ENCODE measurements around the gene ZFP36L2.
"Not testable (repeated sequence)": the region's sequence is repeated elsewhere in the genome, so short reads cannot be mapped to it uniquely, and the experiment has no call there.

ZFP36L2 gene

DNA sequence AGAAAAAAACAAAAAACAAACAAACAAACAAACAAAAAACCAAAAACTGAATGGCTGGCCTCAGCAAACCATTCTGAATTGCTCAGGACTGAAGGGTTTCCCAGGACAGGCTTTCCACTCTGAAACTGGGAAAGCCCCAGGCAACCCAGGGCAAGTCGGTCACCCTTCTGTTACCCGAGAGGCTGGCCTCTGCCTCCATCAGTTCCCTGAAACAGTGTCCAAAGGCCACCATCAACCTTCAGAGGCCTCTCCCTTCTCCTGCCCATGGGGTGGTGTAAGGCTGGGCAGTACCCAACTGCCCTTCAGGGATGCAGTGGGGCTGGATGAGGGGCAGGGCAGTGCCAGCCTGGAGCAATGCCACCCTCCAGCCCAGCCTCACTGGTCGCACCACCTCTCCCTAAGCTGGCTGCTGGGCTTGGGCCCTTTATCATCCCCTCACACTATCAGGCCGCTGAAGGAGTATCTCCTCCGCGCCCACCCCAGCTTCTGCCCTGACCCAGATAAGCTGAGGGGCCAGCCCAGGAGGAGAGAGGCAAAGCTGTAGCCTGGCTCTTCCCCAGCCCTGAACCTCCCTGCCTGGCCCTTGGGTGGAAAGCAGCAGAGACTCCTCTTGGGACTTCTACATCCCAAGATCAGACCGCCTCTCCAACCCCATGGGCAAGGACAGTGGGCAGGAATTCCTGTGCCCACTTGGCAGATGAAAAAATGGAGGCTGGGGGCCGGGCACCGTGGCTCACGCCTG, 35.9 kb downstream of the ZFP36L2 start:
- WGBS: 89% methylated on average over 10 of the region's 10 CpGs
- Histone ChIP-seq H3K18ac (ENCODE audit: low read depth in 1 of 2, low read length in 2 of 2) (peak overlapping the region; percentile 8 to 44), H3K36me3 (ENCODE audit: control insufficient read depth in 1 of 2, insufficient read depth in 2 of 2, low read depth in 1 of 2, low read length in 2 of 2) (peaks cover 0 to 3% of the 10 kb centered on the region in 2 experiments), H2BK15ac (ENCODE audit: low read depth, poor library complexity, severe bottlenecking) (peak overlapping the region; percentile 17), H3K79me1 (replicated peaks; ENCODE audit: low read length, poor library complexity, severe bottlenecking) (no peaks in the 10 kb centered on the region), H2BK5ac (ENCODE audit: low read depth, low read length, poor library complexity, severe bottlenecking) (no peak overlapping the region), H3K14ac (ENCODE audit: low read length in 2 of 2) (peak overlapping the region in 1 of 2 experiments; percentile 13), H3K27ac (ENCODE audit: low read length, poor library complexity, severe bottlenecking) (no peak overlapping the region), H3K4ac (ENCODE audit: low read depth in 1 of 2, low read length in 2 of 2) (peak overlapping the region in 1 of 2 experiments; percentile 61), H2AFZ (ENCODE audit: low read depth, low read length) (no peak overlapping the region), H3K9ac (ENCODE audit: low read length) (no peak overlapping the region), H3K4me2 (ENCODE audit: low read length, poor library complexity, severe bottlenecking) (no peak overlapping the region), H3K9me3 (ENCODE audit: control insufficient read depth, low read length) (no peaks in the 10 kb centered on the region), H3K4me1 (ENCODE audit: control insufficient read depth, insufficient read depth, low read depth, low read length) (peaks cover 44% of the 10 kb centered on the region), H2BK120ac (ENCODE audit: low read depth, low read length) (no peak overlapping the region), H3K27me3 (ENCODE audit: control insufficient read depth in 1 of 2, insufficient read depth in 1 of 2, low read length in 2 of 2) (no peaks in the 10 kb centered on the region), H4K91ac (ENCODE audit: low read length) (no peak overlapping the region), H3K4me3 (ENCODE audit: insufficient read depth in 1 of 2, low read depth in 1 of 2, low read length in 2 of 2) (no peak overlapping the region), H3K23ac (ENCODE audit: low read length in 2 of 2) (no peak overlapping the region), H4K8ac (ENCODE audit: low read length) (no peak overlapping the region), H2AK5ac (ENCODE audit: low read length, severe bottlenecking) (peak overlapping the region; percentile 88), H2BK12ac (ENCODE audit: low read length in 2 of 2) (peak overlapping the region; percentile 14 to 51)
- DNase-seq: no peak

- peak overlapping the region; percentile 51 for H4K8ac ChIP-seq (ENCODE audit: low read length)
- H3K14ac ChIP-seq (ENCODE audit: low read length in 2 of 2); H3K27me3 ChIP-seq (ENCODE audit: control insufficient read depth in 1 of 2, insufficient read depth in 1 of 2, low read length in 2 of 2); H2BK15ac ChIP-seq (ENCODE audit: low read depth, poor library complexity, severe bottlenecking); H2BK5ac ChIP-seq (ENCODE audit: low read depth, low read length, poor library complexity, severe bottlenecking); H2AK5ac ChIP-seq (ENCODE audit: low read length, severe bottlenecking); H2AFZ ChIP-seq (ENCODE audit: low read depth, low read length); H3K4me2 ChIP-seq (ENCODE audit: low read length, poor library complexity, severe bottlenecking); H2BK120ac ChIP-seq (ENCODE audit: low read depth, low read length); H3K79me1 ChIP-seq (replicated peaks; ENCODE audit: low read length, poor library complexity, severe bottlenecking); H3K9me3 ChIP-seq (ENCODE audit: control insufficient read depth, low read length); H3K23ac ChIP-seq (ENCODE audit: low read length in 2 of 2); DNase-seq; H3K36me3 ChIP-seq (ENCODE audit: control insufficient read depth in 1 of 2, insufficient read depth in 2 of 2, low read depth in 1 of 2, low read length in 2 of 2); H3K27ac ChIP-seq (ENCODE audit: low read length, poor library complexity, severe bottlenecking); H3K4me3 ChIP-seq (ENCODE audit: insufficient read depth in 1 of 2, low read depth in 1 of 2, low read length in 2 of 2); H3K9ac ChIP-seq (ENCODE audit: low read length); H3K18ac ChIP-seq (ENCODE audit: low read depth in 1 of 2, low read length in 2 of 2); H3K4ac ChIP-seq (ENCODE audit: low read depth in 1 of 2, low read length in 2 of 2); H2BK12ac ChIP-seq (ENCODE audit: low read length in 2 of 2); H4K91ac ChIP-seq (ENCODE audit: low read length): not testable (repeated sequence)
- WGBS: 95% methylated on average over 4 of the region's 7 CpGs
- H3K4me1 ChIP-seq (ENCODE audit: control insufficient read depth, insufficient read depth, low read depth, low read length): peaks cover 42% of the 10 kb centered on the region
Observed at GRCh38 chr2:43189861-43190260, 36.5 kb downstream of the ZFP36L2 start.

DNA sequence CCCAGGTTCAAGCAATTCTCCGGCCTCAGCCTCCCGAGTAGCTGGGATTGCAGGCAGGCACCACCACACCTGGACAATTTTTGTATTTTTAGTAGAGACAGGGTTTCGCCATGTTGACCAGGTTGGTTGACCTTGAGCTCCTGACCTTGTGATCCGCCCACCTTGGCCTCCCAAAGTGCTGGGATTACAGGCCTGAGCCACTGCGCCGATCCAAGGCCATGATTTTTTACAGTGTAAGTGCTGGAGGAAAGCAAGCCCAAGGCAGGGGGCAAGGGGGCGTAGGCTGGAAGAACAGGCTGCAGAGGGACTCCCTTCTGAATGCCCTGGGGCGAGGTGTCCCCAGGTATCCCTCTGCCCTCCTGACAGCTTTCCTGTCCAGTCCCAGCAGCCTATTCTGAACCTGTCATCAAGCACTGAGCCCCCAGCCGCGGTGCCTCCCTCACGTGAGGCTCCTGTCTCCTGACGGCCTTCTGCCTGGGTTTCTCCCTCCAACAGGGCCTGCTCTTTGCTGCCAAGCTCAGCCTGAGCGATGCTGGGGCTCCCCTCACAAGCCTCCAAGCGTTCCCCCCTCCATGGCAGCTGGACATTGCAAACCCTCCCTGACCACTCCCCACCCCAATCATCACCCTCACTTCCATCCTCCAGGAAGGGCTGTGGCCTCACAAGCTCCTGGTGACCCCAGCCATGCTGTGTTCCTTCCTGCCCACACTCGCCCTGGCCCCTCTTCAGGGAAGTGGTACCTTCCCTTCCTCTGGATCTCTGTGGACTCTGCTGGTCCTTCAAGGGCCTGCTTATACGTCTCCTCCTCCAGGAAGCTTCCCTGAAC, 37.6 kb downstream of the ZFP36L2 start:
- Histone ChIP-seq H3K4me1 (ENCODE audit: control insufficient read depth, insufficient read depth, low read depth, low read length) (peaks cover 38% of the 10 kb centered on the region), H3K27me3 (ENCODE audit: control insufficient read depth in 1 of 2, insufficient read depth in 1 of 2, low read length in 2 of 2) (no peaks in the 10 kb centered on the region), H3K36me3 (ENCODE audit: control insufficient read depth in 1 of 2, insufficient read depth in 2 of 2, low read depth in 1 of 2, low read length in 2 of 2) (peaks cover 0 to 3% of the 10 kb centered on the region in 2 experiments), H3K79me1 (replicated peaks; ENCODE audit: low read length, poor library complexity, severe bottlenecking) (no peaks in the 10 kb centered on the region), H3K23ac (ENCODE audit: low read length in 2 of 2) (no peak overlapping the region), H4K8ac (ENCODE audit: low read length) (no peak overlapping the region), H3K4me3 (ENCODE audit: insufficient read depth in 1 of 2, low read depth in 1 of 2, low read length in 2 of 2) (no peak overlapping the region), H4K91ac (ENCODE audit: low read length) (peak overlapping the region; percentile 2), H2BK5ac (ENCODE audit: low read depth, low read length, poor library complexity, severe bottlenecking) (no peak overlapping the region), H2AK5ac (ENCODE audit: low read length, severe bottlenecking) (peak overlapping the region; percentile 44), H3K9me3 (ENCODE audit: control insufficient read depth, low read length) (no peaks in the 10 kb centered on the region), H2BK12ac (ENCODE audit: low read length in 2 of 2) (peak overlapping the region in 1 of 2 experiments; percentile 37), H2BK15ac (ENCODE audit: low read depth, poor library complexity, severe bottlenecking) (no peak overlapping the region), H3K9ac (ENCODE audit: low read length) (no peak overlapping the region), H3K14ac (ENCODE audit: low read length in 2 of 2) (no peak overlapping the region), H3K4ac (ENCODE audit: low read depth in 1 of 2, low read length in 2 of 2) (peak overlapping the region in 1 of 2 experiments; percentile 17), H3K18ac (ENCODE audit: low read depth in 1 of 2, low read length in 2 of 2) (peak overlapping the region in 1 of 2 experiments; percentile 29), H2AFZ (ENCODE audit: low read depth, low read length) (peak overlapping the region; percentile 18), H2BK120ac (ENCODE audit: low read depth, low read length) (no peak overlapping the region), H3K4me2 (ENCODE audit: low read length, poor library complexity, severe bottlenecking) (no peak overlapping the region), H3K27ac (ENCODE audit: low read length, poor library complexity, severe bottlenecking) (no peak overlapping the region)
- 94% methylated on average over 15 of the region's 16 CpGs for WGBS
- no peak for DNase-seq
